ENCODE measurements around the gene CLEC2A.
A peak's percentile ranks its signal among the peaks of the same experiment; 100 is the strongest.
"Not testable (repeated sequence)": the region's sequence is repeated elsewhere in the genome, so short reads cannot be mapped to it uniquely, and the experiment has no call there.

The CLEC2A gene

GRCh38 chr12:9881246-9881645, 50.9 kb downstream of the CLEC2A start, which contains the start of gene KLRF2:
KLRF2 (plus strand) TSS chr12:9881489; CDS start chr12:9881596, 107 bp downstream.
- no peak for DNase-seq (ENCODE audit: low spot score)

GRCh38 chr12:9880532-9881078, 51.6 kb downstream of the CLEC2A start:
- DNase-seq (ENCODE audit: low spot score), result peak; percentile 15

GRCh38 chr12:9876120-9876519, 56.0 kb downstream of the CLEC2A start:
- DNase-seq (ENCODE audit: low spot score), result not testable (repeated sequence)

- DNase-seq (ENCODE audit: low spot score), result no peak
Observed at GRCh38 chr12:9872742-9873141, 59.4 kb downstream of the CLEC2A start.

- DNase-seq (ENCODE audit: low spot score), result no peak
Observed at GRCh38 chr12:9872162-9872561, 60.0 kb downstream of the CLEC2A start.

GRCh38 chr12:9870286-9870866, 61.8 kb downstream of the CLEC2A start:
- no peak for DNase-seq (ENCODE audit: low spot score)

- peak; percentile 14 for DNase-seq (ENCODE audit: low spot score)
Observed at GRCh38 chr12:9869307-9870161, 62.6 kb downstream of the CLEC2A start, which contains the start of gene CLEC2B. CLEC2B (minus strand) TSS chr12:9869354.

- no peak for DNase-seq (ENCODE audit: low spot score)
Observed at GRCh38 chr12:9868951-9869306, 63.2 kb downstream of the CLEC2A start.

- DNase-seq (ENCODE audit: low spot score), result no peak
Observed at GRCh38 chr12:9868311-9868801, 63.8 kb downstream of the CLEC2A start.

GRCh38 chr12:9867531-9867930, 64.6 kb downstream of the CLEC2A start:
- DNase-seq (ENCODE audit: low spot score), result no peak

- DNase-seq (ENCODE audit: low spot score), result no peak
Observed at GRCh38 chr12:9866860-9867269, 65.3 kb downstream of the CLEC2A start.

GRCh38 chr12:9864913-9865675, 67.1 kb downstream of the CLEC2A start:
- no peak for DNase-seq (ENCODE audit: low spot score)

All from COLO829 (cell line).